HG03342 (cell line): ENCODE data around the gene RHOH.

Experiments used
- ATAC-seq: cut with Tn5 transposase; IDR thresholded peaks from one replicate; pipeline ENCODE4 v1.9.1; 2021; ENCODE audit warnings: mild to moderate bottlenecking, moderate library complexity; ENCODE audit not compliant: unreplicated experiment

Gene RHOH

GRCh38 chr4:40232610-40233009 lies 35.8 kb downstream of the RHOH start:
- ATAC-seq, result no peak

DNA sequence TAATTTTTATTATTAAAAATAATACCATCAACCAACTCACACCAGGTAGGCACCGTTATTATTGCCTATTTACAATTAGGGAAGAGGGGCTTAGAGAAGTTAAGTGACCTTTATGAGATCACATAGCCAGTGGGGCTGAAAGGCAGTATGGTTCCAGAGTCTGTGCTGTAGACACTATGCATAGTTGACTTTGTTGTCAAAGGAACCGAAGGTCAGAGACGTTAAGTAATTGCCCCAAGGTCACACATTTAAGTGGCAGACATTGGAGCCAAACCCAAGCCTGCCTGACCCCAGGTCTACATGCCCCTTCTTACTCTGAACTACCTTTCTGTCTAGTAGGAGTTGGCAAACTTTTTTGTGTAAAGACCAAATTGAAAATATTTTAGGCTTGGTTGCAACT lies 36.4 kb downstream of the RHOH start:
- ATAC-seq, result no peak

GRCh38 chr4:40234519-40235039 lies 37.7 kb downstream of the RHOH start:
- ATAC-seq, result no peak

- ATAC-seq, result no peak
These were observed 41.3 kb downstream of the RHOH start for GRCh38 chr4:40238008-40238699.

DNA sequence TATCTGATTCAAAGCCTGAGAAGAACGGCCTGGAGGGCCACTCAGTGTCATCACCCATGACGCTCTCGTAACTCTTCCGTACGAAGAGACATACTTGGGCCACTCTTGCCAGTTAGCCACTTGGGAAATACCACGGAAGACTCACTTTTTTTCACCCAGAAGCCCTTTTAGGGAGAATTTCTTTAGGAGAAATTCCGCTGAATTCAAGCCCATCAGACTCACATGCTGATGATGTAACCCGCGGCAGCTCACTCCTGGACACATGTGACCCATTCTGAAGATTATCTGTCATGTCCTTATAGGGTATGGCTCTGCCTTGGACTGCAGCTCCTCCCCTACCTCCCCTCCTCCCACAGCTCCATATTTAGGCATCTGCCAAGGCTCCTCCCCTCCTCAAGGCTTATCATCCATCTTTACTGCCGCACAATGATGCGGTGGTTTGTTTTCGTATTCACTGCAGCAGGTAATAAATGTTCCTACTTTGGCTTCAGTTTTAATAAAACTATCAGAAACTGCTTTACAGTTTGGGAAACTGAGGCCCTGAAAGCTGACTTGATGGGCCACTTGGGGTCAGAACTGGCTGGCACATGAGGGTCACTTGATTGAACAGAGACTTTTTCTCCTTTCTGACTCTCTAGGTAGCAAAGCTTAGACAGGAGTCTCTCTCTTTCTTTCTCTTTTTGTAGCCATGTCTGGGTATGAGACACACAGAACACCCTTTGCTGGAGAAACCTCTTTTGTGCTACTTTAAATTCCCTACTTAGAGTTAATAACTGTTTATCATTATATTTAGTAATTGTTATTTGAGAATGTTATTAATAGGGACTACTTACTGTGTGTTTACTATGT lies 42.1 kb downstream of the RHOH start:
- no peak for ATAC-seq

- no peak for ATAC-seq
These were observed 43.3 kb downstream of the RHOH start for GRCh38 chr4:40240040-40240653.

GRCh38 chr4:40241026-40241425 lies 44.2 kb downstream of the RHOH start:
- ATAC-seq, result no peak

DNA sequence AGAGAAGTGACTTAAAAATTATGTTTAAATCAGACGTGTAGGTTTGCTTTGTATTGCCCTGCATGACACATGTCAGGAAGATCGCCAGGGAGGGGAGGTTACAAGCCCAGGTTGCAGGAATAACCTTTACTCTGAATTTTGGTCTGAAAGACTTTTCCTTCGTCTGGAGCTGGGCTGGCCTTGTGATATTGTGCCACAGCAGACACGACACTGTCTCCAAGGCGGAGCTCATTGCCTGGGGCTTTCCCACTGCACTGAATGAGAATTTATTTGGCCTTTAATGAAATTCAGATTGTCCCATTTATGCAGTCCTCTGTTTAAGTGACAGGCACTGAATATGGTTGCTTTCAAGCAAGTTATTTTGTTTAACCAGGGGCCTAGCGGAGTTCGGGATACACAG lies 45.1 kb downstream of the RHOH start:
- ATAC-seq, result no peak

- no peak for ATAC-seq
These were observed 46.6 kb downstream of the RHOH start for GRCh38 chr4:40243386-40243948.

GRCh38 chr4:40244606-40245005 lies 47.8 kb downstream of the RHOH start:
- ATAC-seq, result no peak

GRCh38 chr4:40245550-40245949 lies 48.7 kb downstream of the RHOH start:
- ATAC-seq, result no peak

DNA sequence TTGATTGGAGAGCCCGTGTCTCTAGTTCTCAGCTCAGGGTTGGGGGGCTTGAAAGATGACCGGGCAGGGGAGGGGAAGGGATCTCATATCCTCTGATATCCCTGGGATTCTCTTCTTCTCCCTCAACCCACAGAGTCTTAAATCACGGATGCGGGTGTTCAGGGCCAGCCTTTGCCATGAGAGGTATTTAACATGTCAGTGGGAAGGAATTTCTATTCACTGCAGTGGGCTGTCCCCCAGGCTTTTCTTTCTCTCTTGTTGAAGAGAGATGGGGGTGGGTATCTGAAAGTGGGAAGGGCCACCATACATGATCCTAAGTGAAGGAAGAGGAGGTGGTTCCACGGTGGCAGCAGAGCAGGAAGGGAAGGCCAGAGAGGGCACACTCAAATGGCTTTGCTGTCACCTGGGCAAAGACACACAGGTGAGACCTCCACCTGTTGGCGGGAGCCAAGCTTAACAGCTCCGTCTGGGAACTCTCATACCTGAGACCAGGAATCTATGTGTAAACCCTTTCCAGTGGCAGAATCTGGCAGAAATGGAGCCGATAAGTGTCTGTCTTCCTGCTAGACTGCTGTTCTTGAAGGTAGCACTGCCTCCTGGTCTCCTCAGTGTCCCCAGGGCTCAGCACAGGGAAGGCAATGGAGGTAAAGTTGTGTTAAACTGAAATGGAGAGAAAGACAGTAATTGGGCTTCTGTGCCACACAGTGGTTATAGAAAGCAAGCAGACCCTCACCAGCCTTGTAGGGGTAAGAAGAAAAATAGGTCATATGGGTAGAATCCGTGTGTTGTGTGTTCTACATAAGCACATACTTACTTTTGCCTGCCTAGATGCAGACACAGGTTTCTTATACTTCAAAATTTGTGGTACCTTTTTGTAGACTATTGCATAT lies 49.4 kb downstream of the RHOH start:
- no peak for ATAC-seq

DNA sequence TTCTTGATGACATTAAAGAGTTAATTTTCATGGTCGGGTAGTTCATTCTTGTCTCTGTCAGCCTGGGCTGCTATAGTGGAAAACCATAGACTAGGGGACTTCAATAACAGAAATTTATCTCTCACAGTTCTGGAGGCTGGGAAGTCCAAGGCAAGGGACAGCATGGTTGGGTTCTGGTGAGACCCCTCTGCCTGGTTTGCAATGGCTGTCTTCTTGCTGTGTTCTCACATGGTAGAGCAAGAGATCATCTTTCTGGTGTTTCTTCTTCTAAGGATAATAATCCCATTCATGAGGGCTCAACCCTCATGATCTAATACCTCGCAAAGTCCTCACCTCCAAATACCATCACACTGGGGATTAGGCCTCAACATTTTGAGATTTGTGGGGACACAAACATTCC lies 50.1 kb downstream of the RHOH start:
- no peak for ATAC-seq

- no peak for ATAC-seq
These were observed 50.5 kb downstream of the RHOH start for GRCh38 chr4:40247350-40247749.

GRCh38 chr4:40251366-40251765 lies 54.5 kb downstream of the RHOH start:
- ATAC-seq, result no peak

DNA sequence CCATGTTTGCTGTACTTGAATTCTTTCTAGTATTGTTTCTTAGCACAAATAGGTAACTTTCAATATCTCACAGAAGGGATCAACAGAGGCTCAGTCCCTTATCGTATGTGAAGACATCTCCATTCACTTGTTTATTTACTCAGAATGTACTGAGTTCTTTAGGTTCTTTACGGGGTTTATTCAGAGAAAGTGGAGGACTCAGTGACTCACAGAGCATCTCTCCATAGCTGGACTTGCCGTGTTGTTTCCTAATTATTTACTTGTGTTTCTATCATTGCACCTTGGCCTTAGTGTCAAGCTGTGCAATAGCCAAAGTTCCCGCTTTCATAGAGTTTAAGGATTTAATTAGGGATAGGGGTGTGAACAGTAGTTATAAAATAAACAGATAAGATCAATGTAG lies 57.1 kb downstream of the RHOH start:
- ATAC-seq, result no peak

GRCh38 chr4:40254608-40255392 lies 58.0 kb downstream of the RHOH start:
- no peak for ATAC-seq

DNA sequence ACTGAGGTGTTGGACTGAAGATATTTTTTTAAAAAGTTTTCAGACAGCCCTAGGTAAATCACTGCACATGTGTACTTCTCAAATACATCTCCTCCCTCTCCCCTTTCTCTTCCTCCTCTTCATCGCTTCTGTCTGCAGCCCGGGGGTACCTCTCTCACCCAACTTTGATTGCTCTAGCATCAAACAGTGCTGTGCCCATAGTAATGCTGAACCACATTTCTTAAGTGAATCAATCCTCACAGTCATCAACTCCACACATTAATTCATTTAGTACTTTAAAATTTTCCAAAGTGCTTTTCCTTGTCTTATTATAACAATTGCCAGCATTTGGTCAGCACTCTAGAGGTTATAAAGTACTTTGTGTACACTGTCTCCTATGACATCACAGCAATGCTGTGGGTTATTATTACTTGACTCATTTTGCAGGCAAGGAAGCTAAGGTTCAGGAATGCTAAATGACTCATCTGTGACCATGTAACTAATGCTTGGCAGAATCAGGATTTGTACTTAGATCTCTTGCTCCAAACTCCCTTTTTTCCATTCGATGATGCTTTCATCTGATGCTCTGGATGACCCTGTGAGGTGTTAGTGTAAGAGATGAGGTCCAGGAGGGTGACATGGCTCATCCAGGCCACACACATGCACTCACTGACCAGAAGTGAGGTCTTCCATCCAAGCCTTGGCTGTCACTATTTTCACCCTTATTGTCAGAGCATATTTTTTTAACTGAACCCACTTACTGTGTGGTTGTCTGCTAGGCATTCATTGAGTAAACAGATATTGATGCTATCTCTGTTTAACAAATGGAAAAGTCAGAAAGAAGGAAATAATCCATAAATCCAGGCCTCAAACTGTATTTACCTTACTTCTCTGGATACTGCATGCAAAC lies 58.8 kb downstream of the RHOH start:
- no peak for ATAC-seq

DNA sequence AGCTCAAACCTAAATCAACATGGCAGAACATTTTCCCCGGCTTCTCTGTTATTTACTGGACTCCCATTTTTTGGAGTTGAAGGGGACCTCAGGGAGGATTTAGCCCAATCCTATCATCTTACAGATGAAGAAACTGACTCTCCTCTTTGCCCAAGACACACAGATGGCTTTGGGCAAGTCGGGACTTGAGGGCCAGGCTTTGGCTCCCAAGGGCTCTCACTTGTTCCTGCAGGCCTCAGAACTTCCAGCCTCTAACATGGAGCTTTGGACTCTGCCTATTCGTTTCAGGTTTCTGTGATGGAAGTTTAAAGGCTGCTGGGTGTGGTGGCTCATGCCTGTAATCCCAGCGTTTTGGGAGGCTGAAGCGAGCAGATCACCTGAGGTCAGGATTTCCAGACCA lies 59.5 kb downstream of the RHOH start:
- ATAC-seq, result no peak
